Adrenal gland (tissue), 12 donors: ENCODE results near the gene KRT25. TPM values are rescaled to one million over a fixed set of nuclear protein-coding genes. Genes with fewer than 3 reads are reported as not detected.

Source experiments
- DNase-seq, 7 donors: peaks; one replicate each; pipeline ENCODE4 v3.0.0-alpha.2; 2019 to 2020
- H3K27ac ChIP-seq, 5 donors: fragments of 200-600 bp; sonication (generic) in 4 of 5; 1 replicate in 3 of 5; 2 replicates in 2 of 5; pipeline versions ENCODE4 v1.5.1 to v1.8.0; 2016 to 2020; ENCODE audit warnings: mild to moderate bottlenecking in 1 of 5
- H3K27me3 ChIP-seq: fragments of 200-600 bp; 2 replicates; pipeline ENCODE4 v1.8.0; 2021
- H3K36me3 ChIP-seq, 2 donors: fragments of 200-600 bp; replicated peaks in 1 of 2; 1 replicate in 1 of 2; 2 replicates in 1 of 2; pipeline versions ENCODE4 v1.5.1 to v1.8.0; 2018 to 2022
- H3K4me1 ChIP-seq, 2 donors: fragments of 200-600 bp; replicated peaks in 1 of 2; 1 replicate in 1 of 2; 2 replicates in 1 of 2; pipeline versions ENCODE4 v1.5.1 to v1.8.0; 2018 to 2021
- H3K4me3 ChIP-seq, 4 donors: fragments of 200-600 bp; sonication (generic) in 3 of 4; one replicate each; pipeline ENCODE4 v1.5.1; 2016 to 2018
- H3K9me3 ChIP-seq, 3 donors: fragments of 200-600 bp; sonication (generic) in 1 of 3; replicated peaks in 1 of 3; 1 replicate in 2 of 3; 2 replicates in 1 of 3; pipeline versions ENCODE4 v1.5.1 to v1.8.0; 2016 to 2021
- CTCF ChIP-seq, 6 experiments: fragments of 450-650 bp in 4 of 6; fragments of 200-600 bp in 2 of 6; sonication (generic) in 1 of 6; IDR thresholded peaks; 1 replicate in 5 of 6; 2 replicates in 1 of 6; pipeline versions ENCODE4 v1.5.1 to v1.8.0; 2016 to 2021; ENCODE audit warnings: antibody characterized with exemption in 6 of 6, mild to moderate bottlenecking in 2 of 6, moderate library complexity in 1 of 6
- POLR2A ChIP-seq, 2 donors: fragments of 450-650 bp; IDR thresholded peaks; one replicate each; pipeline ENCODE4 v1.6.1; 2017; ENCODE audit warnings: antibody characterized with exemption in 2 of 2, mild to moderate bottlenecking in 2 of 2, moderate library complexity in 1 of 2
- whole genome bisulfite sequencing, 4 donors: extraction: QIAGEN DNeasy Blood & Tissue Kit in 2 of 4; methylation state at CpG; one replicate each; pipeline versions ENCODE4 v1.1.5 to v1.1.7; 2013 to 2017; 5-methylcytosine and 5-hydroxymethylcytosine counted together
- intact Hi-C, 2 donors: fragments of 100-400 bp; cut with DNase I; formaldehyde crosslinking; loops; one replicate each; pipeline versions ENCODE4 v1.14.1 to v1.15.0; 2022 to 2023
- polyA plus RNA-seq, 3 donors: library from polyadenylated mRNA; stranded (reverse); fragments of 200-250 nt in 2 of 3; fragments of 350-450 nt in 1 of 3; fragmentation: Illumina TruSeq in 1 of 3; extraction: RNeasy Lipid Tissue Mini Kit (QIAGEN cat#74804) in 1 of 3; gene quantifications; one replicate each; pipeline ENCODE4 v1.2.3, GENCODE V29; 2013 to 2014
- total RNA-seq, 9 donors: library from RNA; depleted of rRNA in 4 of 9; stranded (reverse); fragments of >200 nt in 4 of 9; fragments of 120-200 nt in 1 of 9; fragmentation: NEBNext Ultra II Directional in 1 of 9; extraction: Animal tissue kit (Norgen Biotek cat#: 25700) in 1 of 9; gene quantifications; one replicate each; pipeline versions ENCODE4 v1.1.0 to v1.2.4, GENCODE V29; 2013 to 2023
- donor health status: healthy with polysubstance abuse.
- donor health status: Bipolar disorder and iron deficiency.
- donor health status: DM: yes; HTN: yes; CAD: no.
- donor health status: DM: no; HTN: no; CAD: no.
- donor health status: DM: no; HTN: no; CAD: no.
- donor health status: DM: yes; HTN: yes; CAD: no.

Gene KRT25
- total and polyA plus RNA-seq, 12 donors = not detected

GRCh38 chr17:40799859-40800258 is 44.7 kb upstream of the KRT25 start, which contains the start of gene KRT28:
TSS of gene KRT28 (minus strand) at chr17:40799959. CDS start at chr17:40799893, 66 bp downstream.
- Histone ChIP-seq H3K9me3 (no peaks in the 10 kb centered on the region), H3K27me3 (peaks cover 34% of the 10 kb centered on the region), H3K4me3 (no peak within 1 kb of the TSS), H3K27ac (no peak within 1 kb of the TSS), H3K36me3 (no peaks in the 10 kb centered on the region), H3K4me1 (no peaks in the 10 kb centered on the region)
- DNase-seq = no peak
- intact Hi-C loops = loop anchor here (5.0 to 10.0 kb wide), 3 partner anchors 185 to 867 kb away; no protein-coding TSS in a partner anchor
- no peak for TF ChIP-seq POLR2A (IDR thresholded peaks at IDR 0.05)
- no peak for TF ChIP-seq CTCF (IDR thresholded peaks at IDR 0.05)
- WGBS, 4 donors = 62 to 76% (median 64%) methylated on average over 3 of the region's 3 CpGs

- no peaks in the 10 kb centered on the region for H3K9me3 ChIP-seq
- no peak overlapping the region for H3K27ac ChIP-seq
- no peaks in the 10 kb centered on the region for H3K4me1 ChIP-seq
- intact Hi-C loops = loop anchor here in 1 of 2 donors (10.0 kb wide), 1 partner anchor 182 kb away; no protein-coding TSS in a partner anchor
- WGBS, 4 donors = 72 to 85% (median 77%) methylated on average over 24 to 27 of the region's 27 CpGs
- no peaks in the 10 kb centered on the region for H3K36me3 ChIP-seq
- DNase-seq = no peak
- TF ChIP-seq POLR2A (IDR thresholded peaks at IDR 0.05) (no peak), CTCF (IDR thresholded peaks at IDR 0.05) (no peak)
- H3K27me3 ChIP-seq = peaks cover 25% of the 10 kb centered on the region
- H3K4me3 ChIP-seq = no peak overlapping the region
Observed at GRCh38 chr17:40796846-40797245, 41.7 kb upstream of the KRT25 start.

- no peak for TF ChIP-seq CTCF (IDR thresholded peaks at IDR 0.05)
- TF ChIP-seq POLR2A (IDR thresholded peaks at IDR 0.05) = no peak
- WGBS, 4 donors = 71 to 77% (median 73%) methylated on average over 10 of the region's 10 CpGs
- Histone ChIP-seq H3K4me3 (no peak overlapping the region), H3K36me3 (no peaks in the 10 kb centered on the region), H3K9me3 (no peaks in the 10 kb centered on the region), H3K27ac (no peak overlapping the region), H3K27me3 (peaks cover 24% of the 10 kb centered on the region), H3K4me1 (no peaks in the 10 kb centered on the region)
- intact Hi-C loops = loop anchor here in 1 of 2 donors (10.0 kb wide), 1 partner anchor 180 kb away; no protein-coding TSS in a partner anchor
- no peak for DNase-seq
Observed at GRCh38 chr17:40795019-40795667, 40.0 kb upstream of the KRT25 start.

GRCh38 chr17:40794466-40794865 is 39.3 kb upstream of the KRT25 start:
- H3K9me3 ChIP-seq = no peaks in the 10 kb centered on the region
- H3K27me3 ChIP-seq = peaks cover 21% of the 10 kb centered on the region
- intact Hi-C loops = loop anchor here (5.0 to 10.0 kb wide), 2 partner anchors 177 to 180 kb away; no protein-coding TSS in a partner anchor
- TF ChIP-seq CTCF (IDR thresholded peaks at IDR 0.05) = no peak
- no peak for TF ChIP-seq POLR2A (IDR thresholded peaks at IDR 0.05)
- H3K4me1 ChIP-seq = no peaks in the 10 kb centered on the region
- DNase-seq = no peak
- 80 to 83% (median 82%) methylated on average over 2 of the region's 2 CpGs for WGBS, 4 donors
- H3K4me3 ChIP-seq = no peak overlapping the region
- H3K36me3 ChIP-seq = no peaks in the 10 kb centered on the region
- no peak overlapping the region for H3K27ac ChIP-seq
